GM23248 (cell line): Measurements from ENCODE around the gene SLC22A14.

ENCODE experiments used
- EZH2 ChIP-seq: fragments of 200-600 bp; sonication (generic); IDR thresholded peaks from 2 replicates; pipeline ENCODE4 v1.6.1; 2018; ENCODE audit warnings: antibody characterized with exemption, mild to moderate bottlenecking; ENCODE audit not compliant: insufficient read depth, poor library complexity, severe bottlenecking
- EZH2phosphoT487 ChIP-seq: fragments of 200-600 bp; sonication (generic); IDR thresholded peaks from 2 replicates; pipeline ENCODE4 v1.6.1; 2018; ENCODE audit warnings: antibody characterized with exemption, moderate library complexity, mild to moderate bottlenecking, low read depth; ENCODE audit not compliant: insufficient read depth

GRCh38 chr3:38314112-38314763, 32.1 kb downstream of the SLC22A14 start:
- TF ChIP-seq EZH2phosphoT487 (no peak), EZH2 (no peak)
